GM13976 (cell line): ENCODE measurements around the gene KRTAP4-4.
"Not testable (repeated sequence)": the region's sequence is repeated elsewhere in the genome, so short reads cannot be mapped to it uniquely, and the experiment has no call there.

Experiments
- DNase-seq: peaks from one replicate; pipeline ENCODE4 v3.0.0; 2012; ENCODE audit warnings: low spot score
- in situ Hi-C: fragments of 300-500 bp; cut with MboI; formaldehyde crosslinking; loops from one replicate; pipeline ENCODE4 v1.12.0; 2022; ENCODE audit warnings: low sequenced_read_pairs, mixed read lengths, inconsistent platforms; ENCODE audit not compliant: unreplicated experiment
- TF ChIP-seq, protein P1 (sequence below): IDR thresholded peaks from 2 replicates; pipeline ENCODE4 v1.5.1; 2012; ENCODE audit warnings: borderline replicate concordance, mild to moderate bottlenecking; ENCODE audit not compliant: insufficient read depth; ENCODE audit errors: extremely low read depth, missing control alignments, control extremely low read depth

Gene KRTAP4-4

DNA sequence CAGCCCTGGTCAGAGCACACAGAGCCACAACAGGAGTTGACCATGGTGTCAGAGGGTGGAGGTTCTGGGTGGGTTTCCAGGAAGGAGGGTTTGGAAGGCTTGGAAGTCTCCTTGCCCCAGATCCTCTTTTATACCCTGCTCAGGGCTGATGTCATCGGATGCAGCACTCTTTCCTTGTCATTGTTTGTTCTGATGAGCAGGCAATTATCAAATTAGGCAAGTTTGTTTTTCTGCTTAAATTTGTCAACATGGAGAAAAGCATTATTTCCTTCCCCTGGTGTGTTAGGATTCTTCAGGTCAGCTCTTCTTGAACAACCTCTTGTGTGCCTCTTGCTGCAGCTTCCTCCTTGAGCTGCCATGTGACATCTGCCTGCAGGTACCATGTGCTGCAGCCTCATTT lies at the start of gene KRTAP4-4:
KRTAP4-4 (minus strand) TSS at position 101 of the 400 bp plus-strand sequence; CDS start at position 44, 57 bp downstream.
- TF ChIP-seq, protein P1, sequence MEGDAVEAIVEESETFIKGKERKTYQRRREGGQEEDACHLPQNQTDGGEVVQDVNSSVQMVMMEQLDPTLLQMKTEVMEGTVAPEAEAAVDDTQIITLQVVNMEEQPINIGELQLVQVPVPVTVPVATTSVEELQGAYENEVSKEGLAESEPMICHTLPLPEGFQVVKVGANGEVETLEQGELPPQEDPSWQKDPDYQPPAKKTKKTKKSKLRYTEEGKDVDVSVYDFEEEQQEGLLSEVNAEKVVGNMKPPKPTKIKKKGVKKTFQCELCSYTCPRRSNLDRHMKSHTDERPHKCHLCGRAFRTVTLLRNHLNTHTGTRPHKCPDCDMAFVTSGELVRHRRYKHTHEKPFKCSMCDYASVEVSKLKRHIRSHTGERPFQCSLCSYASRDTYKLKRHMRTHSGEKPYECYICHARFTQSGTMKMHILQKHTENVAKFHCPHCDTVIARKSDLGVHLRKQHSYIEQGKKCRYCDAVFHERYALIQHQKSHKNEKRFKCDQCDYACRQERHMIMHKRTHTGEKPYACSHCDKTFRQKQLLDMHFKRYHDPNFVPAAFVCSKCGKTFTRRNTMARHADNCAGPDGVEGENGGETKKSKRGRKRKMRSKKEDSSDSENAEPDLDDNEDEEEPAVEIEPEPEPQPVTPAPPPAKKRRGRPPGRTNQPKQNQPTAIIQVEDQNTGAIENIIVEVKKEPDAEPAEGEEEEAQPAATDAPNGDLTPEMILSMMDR: no peak
- in situ Hi-C loops: no loop called here
- DNase-seq: no peak

DNA sequence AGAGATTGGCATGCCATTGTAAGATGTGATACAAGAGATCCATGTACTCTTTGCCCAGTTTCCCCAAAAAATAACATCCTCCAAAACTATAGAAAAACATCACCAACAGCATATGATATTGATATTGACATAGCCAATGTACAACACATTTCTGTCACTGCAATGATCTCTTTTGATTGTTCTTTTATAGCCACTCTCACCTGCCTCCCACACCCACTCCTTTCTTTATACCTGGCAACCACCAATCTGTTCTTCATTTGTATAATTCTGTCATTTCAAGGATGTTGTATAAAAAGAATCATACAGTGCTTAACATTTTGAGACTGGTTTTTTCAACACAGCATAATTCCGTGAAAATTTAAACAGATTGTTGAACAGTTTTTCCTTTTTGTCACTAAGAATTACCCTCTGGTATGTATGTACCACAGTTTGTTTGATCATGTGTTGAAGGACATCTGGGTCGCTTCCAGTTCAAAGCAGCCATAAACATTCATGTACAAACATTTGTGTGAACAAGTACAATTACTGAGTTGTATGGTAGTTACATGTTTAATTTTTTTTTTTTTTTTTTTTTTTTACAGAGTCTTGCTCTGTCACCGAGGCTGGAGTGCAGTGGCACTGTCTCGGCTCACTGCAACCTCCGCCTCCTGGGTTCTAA lies 39.0 kb upstream of the KRTAP4-4 start:
- TF ChIP-seq, protein P1: no peak
- no peak for DNase-seq
- in situ Hi-C loops: no loop called here

DNA sequence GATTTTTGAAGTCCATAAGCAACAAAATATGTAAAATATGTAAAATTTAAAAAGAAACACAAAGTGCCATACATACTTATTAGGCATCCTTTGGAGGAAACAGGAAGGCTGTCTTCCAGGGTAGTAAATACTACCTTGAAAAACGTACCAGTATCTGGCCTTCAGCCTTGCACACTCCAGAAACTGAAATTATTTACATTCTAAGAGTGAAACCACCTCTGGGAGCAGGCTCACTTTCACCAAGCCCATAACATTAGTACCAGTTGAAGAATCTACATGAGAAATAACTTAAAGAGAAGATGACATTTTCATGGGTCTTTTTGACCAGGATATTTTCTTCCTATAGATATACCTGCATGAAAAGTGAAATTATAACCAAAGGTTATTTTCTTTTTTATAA lies 35.5 kb upstream of the KRTAP4-4 start:
- peak; percentile 25 for DNase-seq
- in situ Hi-C loops: no loop called here
- TF ChIP-seq, protein P1: no peak

DNA sequence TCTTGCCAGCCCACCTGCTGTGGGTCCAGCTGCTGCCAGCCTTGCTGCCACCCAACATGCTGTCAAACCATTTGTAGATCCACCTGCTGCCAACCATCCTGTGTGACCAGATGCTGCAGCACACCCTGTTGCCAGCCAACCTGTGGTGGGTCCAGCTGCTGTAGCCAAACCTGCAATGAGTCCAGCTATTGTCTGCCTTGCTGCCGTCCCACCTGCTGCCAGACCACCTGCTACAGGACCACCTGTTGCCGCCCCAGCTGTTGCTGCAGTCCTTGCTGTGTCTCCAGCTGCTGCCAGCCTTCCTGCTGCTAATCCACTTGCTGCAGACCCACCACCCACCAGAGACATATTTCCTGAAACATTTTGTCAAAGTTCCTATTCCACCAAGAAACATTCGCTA lies 29.8 kb upstream of the KRTAP4-4 start:
- no peak for DNase-seq
- in situ Hi-C loops: no loop called here
- TF ChIP-seq, protein P1: no peak

DNA sequence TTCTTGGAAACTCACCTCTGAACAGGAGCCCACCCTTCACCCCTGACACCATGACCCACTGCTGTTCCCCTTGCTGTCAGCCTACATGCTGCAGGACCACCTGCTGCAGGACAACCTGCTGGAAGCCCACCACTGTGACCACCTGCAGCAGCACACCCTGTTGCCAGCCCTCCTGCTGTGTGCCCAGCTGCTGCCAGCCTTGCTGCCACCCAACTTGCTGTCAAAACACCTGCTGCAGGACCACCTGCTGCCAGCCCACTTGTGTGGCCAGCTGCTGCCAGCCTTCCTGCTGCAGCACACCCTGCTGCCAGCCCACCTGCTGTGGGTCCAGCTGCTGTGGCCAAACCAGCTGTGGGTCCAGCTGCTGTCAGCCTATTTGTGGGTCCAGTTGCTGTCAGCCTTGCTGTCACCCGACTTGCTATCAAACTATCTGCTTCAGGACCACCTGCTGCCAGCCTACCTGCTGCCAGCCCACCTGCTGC lies 29.3 kb upstream of the KRTAP4-4 start, which contains the start of gene KRTAP9-1:
KRTAP9-1 (plus strand) TSS at position 51 of the 482 bp plus-strand sequence; CDS start at position 51, 0 bp downstream.
- DNase-seq, in situ Hi-C loops: not testable (repeated sequence)

DNA sequence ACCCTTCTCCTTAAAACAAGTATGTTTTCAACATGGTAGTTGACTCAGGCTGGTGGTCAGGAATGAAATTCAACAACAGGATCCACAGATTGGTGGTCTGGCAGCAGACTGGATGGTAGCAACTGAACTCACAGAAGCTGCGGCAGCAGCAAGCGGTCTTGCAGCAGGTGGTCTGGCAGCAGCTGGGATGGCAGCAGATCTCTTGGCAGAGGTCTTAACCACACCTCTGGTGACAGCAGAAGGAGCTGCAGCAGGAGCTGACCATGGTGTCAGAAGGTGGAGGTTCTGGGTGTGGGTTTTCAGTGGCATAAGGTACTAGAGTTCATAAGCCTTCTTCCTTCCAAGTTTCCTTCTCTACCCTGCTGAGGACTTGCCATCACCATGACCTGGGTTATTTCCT lies 26.3 kb upstream of the KRTAP4-4 start:
- in situ Hi-C loops: no loop called here
- DNase-seq: no peak

DNA sequence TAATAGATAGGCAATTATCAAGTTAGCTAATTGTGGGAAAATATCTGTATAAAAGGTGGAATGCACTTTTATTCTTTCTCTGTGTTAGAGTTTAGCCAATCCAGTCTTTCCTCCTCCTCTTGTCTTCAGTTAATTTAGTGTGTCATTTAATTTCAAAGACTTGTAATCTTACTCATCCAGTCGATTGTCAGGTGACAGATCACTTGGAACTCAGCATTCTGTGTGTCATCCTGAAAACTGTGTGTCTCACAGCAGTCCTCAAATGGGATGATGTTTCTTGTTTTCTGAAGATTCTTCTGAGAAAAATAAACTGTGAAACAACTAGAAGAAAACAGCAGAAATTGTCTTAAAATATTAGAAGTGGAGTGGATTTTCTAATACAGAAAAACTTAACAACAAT lies 24.5 kb upstream of the KRTAP4-4 start:
- in situ Hi-C loops: no loop called here
- TF ChIP-seq, protein P1: no peak
- DNase-seq: no peak

More for the DNA sequence above, 26.3 kb upstream of the KRTAP4-4 start:
- TF ChIP-seq, protein P1: no peak
